ENCODE measurements around the gene USP1.

- TF ChIP-seq CTCF (IDR thresholded peaks at IDR 0.05) = no peak
- TF ChIP-seq EP300 (IDR thresholded peaks at IDR 0.05) = no peak
- no peak for TF ChIP-seq POLR2A (IDR thresholded peaks at IDR 0.05)
- no peak for TF ChIP-seq POLR2AphosphoS5 (IDR thresholded peaks at IDR 0.05)
Measured at GRCh38 chr1:62450301-62450700, 13.5 kb downstream of the USP1 start.
